HG03025 (cell line): Measurements from ENCODE around the gene TNKS2.
A peak's percentile ranks its signal among the peaks of the same experiment; 100 is the strongest.
"Not testable (repeated sequence)": the region's sequence is repeated elsewhere in the genome, so short reads cannot be mapped to it uniquely, and the experiment has no call there.

Experiments used
- ATAC-seq: cut with Tn5 transposase; IDR thresholded peaks from one replicate; pipeline ENCODE4 v1.9.1; 2021; ENCODE audit warnings: mild to moderate bottlenecking, moderate library complexity; ENCODE audit not compliant: unreplicated experiment, low FRiP score

Gene TNKS2

GRCh38 chr10:91788527-91788926 lies 9.7 kb upstream of the TNKS2 start:
- ATAC-seq: no peak

GRCh38 chr10:91796331-91797047 lies 1.7 kb upstream of the TNKS2 start:
- no peak for ATAC-seq

GRCh38 chr10:91797048-91797690 lies 1.1 kb upstream of the TNKS2 start:
- ATAC-seq: no peak

- peak; percentile 37 for ATAC-seq
These were observed 704 bp downstream of the TNKS2 start for GRCh38 chr10:91798649-91799611.

GRCh38 chr10:91799612-91799975 lies 1.4 kb downstream of the TNKS2 start:
- no peak for ATAC-seq

- ATAC-seq: no peak
These were observed 2.0 kb downstream of the TNKS2 start for GRCh38 chr10:91800182-91800581.

GRCh38 chr10:91800756-91801155 lies 2.5 kb downstream of the TNKS2 start:
- ATAC-seq: no peak

GRCh38 chr10:91803386-91804125 lies 5.3 kb downstream of the TNKS2 start:
- no peak for ATAC-seq

- no peak for ATAC-seq
These were observed 5.9 kb downstream of the TNKS2 start for GRCh38 chr10:91804126-91804510.

GRCh38 chr10:91805110-91805838 lies 7.0 kb downstream of the TNKS2 start:
- ATAC-seq: no peak

- not testable (repeated sequence) for ATAC-seq
These were observed 9.0 kb downstream of the TNKS2 start for GRCh38 chr10:91807264-91807663.

- ATAC-seq: no peak
These were observed 15.0 kb downstream of the TNKS2 start for GRCh38 chr10:91813251-91813650.

GRCh38 chr10:91816981-91817380 lies 18.8 kb downstream of the TNKS2 start:
- no peak for ATAC-seq

- no peak for ATAC-seq
These were observed 21.9 kb downstream of the TNKS2 start for GRCh38 chr10:91820144-91820543.

- no peak for ATAC-seq
These were observed 25.9 kb downstream of the TNKS2 start for GRCh38 chr10:91824076-91824475.

GRCh38 chr10:91829268-91829667 lies 31.0 kb downstream of the TNKS2 start:
- no peak for ATAC-seq

- ATAC-seq: no peak
These were observed 40.0 kb downstream of the TNKS2 start for GRCh38 chr10:91838199-91838598.

- ATAC-seq: no peak
These were observed 44.9 kb downstream of the TNKS2 start for GRCh38 chr10:91843083-91843482.

GRCh38 chr10:91856637-91857036 lies 58.4 kb downstream of the TNKS2 start:
- no peak for ATAC-seq

- ATAC-seq: no peak
These were observed 62.7 kb downstream of the TNKS2 start for GRCh38 chr10:91860885-91861284.
